Measurements from ENCODE around the gene CFAP251.
"Not testable (repeated sequence)": the region's sequence is repeated elsewhere in the genome, so short reads cannot be mapped to it uniquely, and the experiment has no call there.

Gene CFAP251

DNA sequence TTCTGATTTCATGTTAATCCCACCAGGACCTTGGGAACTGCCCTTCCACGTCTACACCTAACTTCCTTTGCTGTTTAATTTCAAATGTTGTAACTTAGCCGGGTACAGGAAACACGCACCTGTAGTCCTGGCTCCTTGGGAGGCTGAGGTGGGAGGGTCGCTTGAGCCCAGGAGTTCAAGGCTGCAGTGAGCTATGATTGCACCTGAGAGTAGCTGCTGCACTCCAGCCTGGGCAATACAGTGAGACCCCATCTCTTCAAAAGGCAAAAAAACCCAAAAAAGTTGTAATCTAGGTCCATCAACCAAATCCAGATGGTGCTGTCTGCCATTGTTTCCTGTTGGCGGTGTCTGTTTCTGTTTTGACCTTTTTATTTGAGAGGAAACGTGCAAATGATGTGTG is 117.8 kb downstream of the CFAP251 start:
- no peak overlapping the region for H3K4me3 ChIP-seq (ENCODE audit: low read depth, low read length)
- TF ChIP-seq, protein P1, sequence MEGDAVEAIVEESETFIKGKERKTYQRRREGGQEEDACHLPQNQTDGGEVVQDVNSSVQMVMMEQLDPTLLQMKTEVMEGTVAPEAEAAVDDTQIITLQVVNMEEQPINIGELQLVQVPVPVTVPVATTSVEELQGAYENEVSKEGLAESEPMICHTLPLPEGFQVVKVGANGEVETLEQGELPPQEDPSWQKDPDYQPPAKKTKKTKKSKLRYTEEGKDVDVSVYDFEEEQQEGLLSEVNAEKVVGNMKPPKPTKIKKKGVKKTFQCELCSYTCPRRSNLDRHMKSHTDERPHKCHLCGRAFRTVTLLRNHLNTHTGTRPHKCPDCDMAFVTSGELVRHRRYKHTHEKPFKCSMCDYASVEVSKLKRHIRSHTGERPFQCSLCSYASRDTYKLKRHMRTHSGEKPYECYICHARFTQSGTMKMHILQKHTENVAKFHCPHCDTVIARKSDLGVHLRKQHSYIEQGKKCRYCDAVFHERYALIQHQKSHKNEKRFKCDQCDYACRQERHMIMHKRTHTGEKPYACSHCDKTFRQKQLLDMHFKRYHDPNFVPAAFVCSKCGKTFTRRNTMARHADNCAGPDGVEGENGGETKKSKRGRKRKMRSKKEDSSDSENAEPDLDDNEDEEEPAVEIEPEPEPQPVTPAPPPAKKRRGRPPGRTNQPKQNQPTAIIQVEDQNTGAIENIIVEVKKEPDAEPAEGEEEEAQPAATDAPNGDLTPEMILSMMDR (conservative IDR thresholded peaks at IDR 0.05; ENCODE audit: low read depth, low read length) = no peak
- DNase-seq (ENCODE audit: low read depth) = no peak

DNA sequence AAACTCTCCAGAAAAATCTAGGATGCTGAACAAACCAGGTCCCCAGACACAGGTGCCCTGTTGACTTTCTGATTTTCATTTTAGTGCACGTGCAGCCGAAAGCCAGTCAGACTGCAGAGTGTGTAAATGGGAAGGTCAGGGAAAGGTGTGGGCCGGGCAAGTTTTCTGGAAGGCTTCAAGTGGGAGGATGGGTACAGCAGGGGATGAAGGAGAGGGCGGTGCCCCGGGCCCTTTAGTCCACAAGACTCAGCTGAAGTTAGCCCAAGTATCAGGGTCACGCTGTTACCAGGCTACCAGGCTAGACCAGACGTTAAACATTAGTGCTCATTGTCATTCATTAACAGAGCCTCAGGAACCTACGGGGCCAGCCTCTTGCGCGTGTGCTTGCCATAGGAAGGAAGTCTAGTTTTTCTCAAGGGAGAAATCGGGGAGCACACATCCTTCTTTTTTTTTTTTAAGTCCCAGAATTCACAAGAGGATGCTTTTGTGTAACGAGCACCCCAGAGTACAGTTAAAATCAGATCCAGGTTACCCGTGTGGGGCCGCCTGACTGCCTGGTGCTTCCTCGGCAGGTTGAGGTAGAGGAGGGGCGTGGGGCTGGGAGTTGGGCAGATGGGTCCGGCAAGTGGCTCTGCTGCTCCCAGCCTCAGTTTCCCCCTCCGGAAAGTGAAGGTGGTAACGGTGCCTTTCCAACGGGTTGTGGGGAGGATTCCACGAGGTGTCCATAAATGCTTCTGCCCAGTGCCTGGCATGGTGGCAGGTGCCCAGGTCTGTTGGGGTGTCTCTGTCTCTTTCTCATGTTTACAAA is 122.4 kb downstream of the CFAP251 start:
- no peak overlapping the region for H3K4me3 ChIP-seq (ENCODE audit: low read depth, low read length)
- TF ChIP-seq, protein P1 (conservative IDR thresholded peaks at IDR 0.05; ENCODE audit: low read depth, low read length) = no peak
- no peak for DNase-seq (ENCODE audit: low read depth)

DNA sequence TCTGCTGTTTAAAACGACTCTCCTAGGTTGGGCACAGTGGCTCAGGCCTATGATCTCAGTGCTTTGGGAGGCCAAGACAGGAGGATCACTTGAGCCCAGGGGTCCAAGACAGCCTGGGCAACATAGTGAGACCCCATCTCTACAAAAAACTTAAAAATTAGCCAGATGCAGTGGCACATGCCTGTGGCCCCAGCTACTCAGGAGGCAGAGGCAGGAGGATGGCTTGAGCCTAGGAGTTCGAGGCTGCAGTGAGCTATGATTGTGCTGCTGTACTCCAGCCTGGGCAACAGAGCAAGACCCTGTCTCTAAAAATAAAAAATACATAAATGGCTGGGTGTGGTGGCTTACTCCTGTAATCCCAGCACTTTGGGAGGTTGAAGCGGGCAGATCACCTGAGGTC is 123.1 kb downstream of the CFAP251 start:
- not testable (repeated sequence) for DNase-seq (ENCODE audit: low read depth); H3K4me3 ChIP-seq (ENCODE audit: low read depth, low read length)

DNA sequence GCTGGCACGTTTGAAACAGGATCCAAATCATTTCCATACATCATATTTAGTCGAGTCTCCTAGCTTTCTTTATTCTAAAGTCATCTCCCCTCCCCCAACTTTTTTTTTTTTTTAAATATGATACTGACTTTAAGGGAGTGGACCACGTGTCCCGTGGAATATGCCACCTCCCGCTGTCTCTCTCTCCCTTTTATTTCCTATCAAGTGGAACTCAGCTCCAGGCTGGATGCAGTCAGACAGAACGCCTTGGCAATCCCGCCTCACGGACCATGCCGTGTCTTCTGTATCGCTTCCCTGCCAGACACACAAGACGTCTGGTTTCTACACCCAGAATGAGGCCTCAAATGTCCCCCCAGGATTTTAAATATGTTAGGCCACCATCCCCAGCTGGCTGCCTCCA is 124.5 kb downstream of the CFAP251 start:
- TF ChIP-seq, protein P1 (conservative IDR thresholded peaks at IDR 0.05; ENCODE audit: low read depth, low read length) = no peak
- DNase-seq (ENCODE audit: low read depth) = no peak
- no peak overlapping the region for H3K4me3 ChIP-seq (ENCODE audit: low read depth, low read length)

DNA sequence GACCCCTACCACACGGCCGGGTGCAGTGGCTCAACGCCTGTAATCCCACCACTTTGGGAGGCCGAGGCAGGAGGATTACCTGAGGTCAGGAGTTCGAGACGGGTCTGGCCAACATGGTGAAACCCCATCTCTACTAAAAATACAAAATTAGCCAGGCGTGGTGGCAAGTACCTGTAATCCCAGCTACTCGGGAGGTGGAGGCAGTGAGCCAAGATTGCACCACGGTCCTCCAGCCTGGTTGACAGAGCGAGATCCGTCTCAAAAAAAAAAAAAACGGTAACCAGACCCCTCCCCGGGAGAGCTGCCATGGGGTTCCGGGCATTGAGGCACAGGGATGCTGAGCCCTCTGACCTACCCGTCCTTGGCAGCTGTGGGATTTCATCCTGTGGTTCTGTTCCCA is 125.1 kb downstream of the CFAP251 start:
- TF ChIP-seq, protein P1 (conservative IDR thresholded peaks at IDR 0.05; ENCODE audit: low read depth, low read length) = no peak
- no peak overlapping the region for H3K4me3 ChIP-seq (ENCODE audit: low read depth, low read length)
- DNase-seq (ENCODE audit: low read depth) = no peak

DNA sequence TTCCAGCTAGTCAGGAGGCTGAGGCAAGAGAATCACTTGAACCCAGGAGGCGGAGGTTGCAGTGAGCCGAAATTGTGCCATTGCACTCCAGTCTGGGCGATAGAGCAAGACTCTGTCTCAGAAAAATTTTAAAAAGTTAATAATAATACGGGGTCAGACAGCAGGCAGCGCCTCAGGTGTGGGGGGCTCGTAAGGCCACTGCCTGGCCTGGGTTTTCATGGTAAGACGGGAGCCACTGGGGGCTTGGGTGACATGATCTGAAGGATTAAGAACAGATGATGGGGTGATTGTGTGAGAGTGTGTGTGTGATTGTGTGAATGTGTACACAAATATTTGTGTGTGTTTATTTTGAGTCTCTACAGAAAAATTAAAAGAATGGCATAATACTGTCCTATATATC is 126.9 kb downstream of the CFAP251 start:
- H3K4me3 ChIP-seq (ENCODE audit: low read depth, low read length) = no peak overlapping the region
- TF ChIP-seq, protein P1 (conservative IDR thresholded peaks at IDR 0.05; ENCODE audit: low read depth, low read length) = no peak
- DNase-seq (ENCODE audit: low read depth) = no peak

DNA sequence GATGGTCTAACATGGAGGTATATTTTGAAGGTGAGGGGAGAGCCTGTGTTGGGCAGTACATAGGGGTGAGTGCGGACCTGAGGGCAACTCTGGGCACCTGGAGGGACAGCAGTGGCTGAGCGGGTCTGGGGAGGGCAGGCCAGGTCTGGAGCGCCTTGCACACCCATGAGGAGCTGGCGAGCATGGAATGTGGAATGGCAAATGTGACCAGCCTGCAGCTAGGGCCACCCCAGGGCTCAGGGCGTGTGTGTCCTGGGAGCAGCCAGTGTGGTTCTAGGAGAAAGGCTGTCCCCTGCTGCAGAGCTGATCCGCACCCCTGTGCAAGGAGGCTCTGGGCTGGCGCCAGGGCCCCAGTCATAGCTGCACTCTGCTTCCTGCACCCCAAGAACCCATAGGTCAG is 127.8 kb downstream of the CFAP251 start:
- H3K4me3 ChIP-seq (ENCODE audit: low read depth, low read length) = no peak overlapping the region
- DNase-seq (ENCODE audit: low read depth) = no peak
- TF ChIP-seq, protein P1 (conservative IDR thresholded peaks at IDR 0.05; ENCODE audit: low read depth, low read length) = no peak
